Heart left ventricle (tissue), 13 donors: ENCODE measurements around the gene NR1I3.

ENCODE experiments used
- CTCF ChIP-seq, 12 donors: fragments of 200-600 bp; sonication (generic) in 4 of 12; IDR thresholded peaks; one replicate each; pipeline versions ENCODE4 v1.5.0 to v1.8.0; 2018 to 2022; ENCODE audit warnings: antibody characterized with exemption in 12 of 12, mild to moderate bottlenecking in 5 of 12
- POLR2A ChIP-seq, 2 donors: fragments of 450-650 bp; IDR thresholded peaks; one replicate each; pipeline ENCODE4 v1.6.1; 2017; ENCODE audit warnings: antibody characterized with exemption in 2 of 2, mild to moderate bottlenecking in 2 of 2, moderate library complexity in 2 of 2
- donor health status: ischemic (EF 13 %, LVEDD 7.1; RV severe dilation, severe dysfunction).
- donor health status: DM: no; HTN: yes; CAD: no.
- donor health status: DM: no; HTN: no; CAD: no.
- donor health status: ischemic (EF 25% LVEDD 6.9; RV normal size, moderate dysfunction).
- donor health status: ischemic (EF 25% LVEDD 5.7; RV mildly dilated, moderate dysfunction).
- donor health status: ischemic (EF 35%, LVEDD 5.7; RV mildly dilated, moderate dysfunction).
- donor health status: nonischemic (EF 11% LVEDD 7.7; RV severe dilation, severe dysfunction).
- donor health status: DM: yes; HTN: yes; CAD: no.
- donor health status: PGD.
- donor health status: ischemic (EF 29% LVEDD 5.4; RV normal size, mild dysfunction).
- donor health status: nonischemic (EF 23%, LVEDD 6.1; RV moderate dilation, normal function).

- no peak for TF ChIP-seq CTCF (IDR thresholded peaks at IDR 0.05)
- no peak for TF ChIP-seq POLR2A (IDR thresholded peaks at IDR 0.05)
Measured at GRCh38 chr1:161226320-161226711, 11.7 kb downstream of the NR1I3 start.
